Mucosa of stomach (tissue), 1 donor: Measurements from ENCODE around the gene GSG1L.

Source experiments
- H3K27me3 ChIP-seq: one replicate; pipeline ENCODE4 v1.7.0; 2013; ENCODE audit warnings: mild to moderate bottlenecking, low read length; ENCODE audit not compliant: control insufficient read depth, insufficient read depth
- H3K36me3 ChIP-seq: one replicate; pipeline ENCODE4 v1.7.0; 2013; ENCODE audit warnings: low read length; ENCODE audit not compliant: control insufficient read depth, insufficient read depth
- H3K4me1 ChIP-seq: one replicate; pipeline ENCODE4 v1.7.0; 2013; ENCODE audit warnings: mild to moderate bottlenecking, low read length; ENCODE audit not compliant: control insufficient read depth, insufficient read depth
- H3K4me3 ChIP-seq: one replicate; pipeline ENCODE4 v1.7.0; 2013; ENCODE audit warnings: low read length
- H3K9ac ChIP-seq: one replicate; pipeline ENCODE4 v1.7.0; 2013; ENCODE audit warnings: mild to moderate bottlenecking, low read length, moderate library complexity
- H3K9me3 ChIP-seq: one replicate; pipeline ENCODE4 v1.7.0; 2013; ENCODE audit warnings: mild to moderate bottlenecking, low read length, moderate library complexity; ENCODE audit not compliant: control insufficient read depth
- donor health status: Pancreatic carcinoma.

Gene GSG1L

GRCh38 chr16:28057949-28058348 is 5.6 kb downstream of the GSG1L start:
- no peak overlapping the region for H3K9ac ChIP-seq
- H3K4me3 ChIP-seq: no peak overlapping the region
- peaks cover 28% of the 10 kb centered on the region for H3K27me3 ChIP-seq
- H3K9me3 ChIP-seq: no peaks in the 10 kb centered on the region
- no peaks in the 10 kb centered on the region for H3K4me1 ChIP-seq
- H3K36me3 ChIP-seq: no peaks in the 10 kb centered on the region

GRCh38 chr16:28053461-28053860 is 10.1 kb downstream of the GSG1L start:
- no peaks in the 10 kb centered on the region for H3K27me3 ChIP-seq
- no peak overlapping the region for H3K9ac ChIP-seq
- no peaks in the 10 kb centered on the region for H3K4me1 ChIP-seq
- no peak overlapping the region for H3K4me3 ChIP-seq
- no peaks in the 10 kb centered on the region for H3K36me3 ChIP-seq
- no peaks in the 10 kb centered on the region for H3K9me3 ChIP-seq

GRCh38 chr16:28052274-28053128 is 11.0 kb downstream of the GSG1L start:
- no peaks in the 10 kb centered on the region for H3K36me3 ChIP-seq
- H3K9ac ChIP-seq: no peak overlapping the region
- no peaks in the 10 kb centered on the region for H3K4me1 ChIP-seq
- no peak overlapping the region for H3K4me3 ChIP-seq
- no peaks in the 10 kb centered on the region for H3K27me3 ChIP-seq
- no peaks in the 10 kb centered on the region for H3K9me3 ChIP-seq

GRCh38 chr16:28051486-28051885 is 12.0 kb downstream of the GSG1L start:
- Histone ChIP-seq H3K36me3 (no peaks in the 10 kb centered on the region), H3K9me3 (no peaks in the 10 kb centered on the region), H3K9ac (no peak overlapping the region), H3K27me3 (no peaks in the 10 kb centered on the region), H3K4me1 (no peaks in the 10 kb centered on the region), H3K4me3 (no peak overlapping the region)

DNA sequence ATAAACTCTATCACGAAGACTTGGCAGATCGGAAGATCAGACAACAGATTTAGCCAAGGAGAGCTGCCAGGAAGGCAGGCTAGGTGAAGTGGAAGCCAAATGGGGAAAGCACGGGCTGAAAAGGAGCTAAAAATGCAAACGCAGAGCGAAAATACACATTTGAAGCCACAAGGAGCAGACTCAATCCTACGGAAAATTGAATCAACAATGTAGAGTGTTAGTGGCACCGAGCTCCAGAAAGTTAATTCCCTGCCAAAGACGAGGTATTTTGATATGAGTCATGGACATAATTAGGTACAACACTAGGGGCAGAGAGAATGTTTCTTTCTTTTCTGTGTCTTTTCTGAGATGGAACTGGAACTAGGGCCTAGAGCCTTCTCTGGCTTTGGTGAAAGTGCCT is 20.7 kb downstream of the GSG1L start:
- H3K9ac ChIP-seq: no peak overlapping the region
- H3K4me1 ChIP-seq: no peaks in the 10 kb centered on the region
- no peaks in the 10 kb centered on the region for H3K27me3 ChIP-seq
- no peaks in the 10 kb centered on the region for H3K36me3 ChIP-seq
- no peaks in the 10 kb centered on the region for H3K9me3 ChIP-seq
- no peak overlapping the region for H3K4me3 ChIP-seq

- no peaks in the 10 kb centered on the region for H3K9me3 ChIP-seq
- H3K4me1 ChIP-seq: no peaks in the 10 kb centered on the region
- H3K4me3 ChIP-seq: no peak overlapping the region
- H3K27me3 ChIP-seq: no peaks in the 10 kb centered on the region
- H3K36me3 ChIP-seq: no peaks in the 10 kb centered on the region
- no peak overlapping the region for H3K9ac ChIP-seq
Observed at GRCh38 chr16:28041615-28042014, 21.9 kb downstream of the GSG1L start.

DNA sequence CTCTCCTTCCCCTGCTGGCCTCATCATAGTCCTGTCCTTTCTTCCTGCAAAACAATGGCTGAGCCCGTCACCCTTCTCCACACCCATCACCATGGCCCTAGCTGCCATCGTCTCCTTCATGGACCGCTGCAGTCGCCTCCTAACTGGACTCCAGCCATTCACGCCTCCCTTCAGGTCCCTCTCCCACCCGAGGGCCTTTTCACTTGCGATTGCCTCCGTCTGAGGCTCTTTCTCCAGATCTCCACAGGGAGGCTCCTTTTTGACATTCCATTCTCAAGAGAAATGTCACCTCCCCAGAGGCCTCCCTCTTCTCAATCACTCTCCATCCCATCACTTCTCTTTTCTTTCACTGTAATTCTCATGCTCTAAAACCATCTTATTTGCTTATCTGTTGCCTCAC is 23.5 kb downstream of the GSG1L start:
- no peaks in the 10 kb centered on the region for H3K27me3 ChIP-seq
- no peaks in the 10 kb centered on the region for H3K9me3 ChIP-seq
- H3K9ac ChIP-seq: no peak overlapping the region
- H3K4me3 ChIP-seq: no peak overlapping the region
- H3K4me1 ChIP-seq: no peaks in the 10 kb centered on the region
- H3K36me3 ChIP-seq: no peaks in the 10 kb centered on the region

DNA sequence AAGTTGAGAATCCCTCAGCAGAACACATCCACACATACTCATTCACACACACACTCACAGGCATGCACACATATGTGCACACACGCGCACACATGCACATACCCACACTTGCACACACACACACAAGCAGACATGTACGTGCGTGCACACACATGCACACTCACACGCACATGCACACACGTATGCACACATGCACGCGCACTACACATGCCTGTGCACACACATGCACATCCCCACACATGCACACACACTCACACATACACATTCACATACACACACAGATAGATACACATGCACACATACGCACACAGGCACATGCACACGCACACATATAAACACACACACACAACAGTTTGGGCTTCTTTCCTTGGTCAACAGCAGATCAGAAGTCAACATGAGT is 24.0 kb downstream of the GSG1L start:
- no peak overlapping the region for H3K9ac ChIP-seq
- no peaks in the 10 kb centered on the region for H3K27me3 ChIP-seq
- no peaks in the 10 kb centered on the region for H3K36me3 ChIP-seq
- no peaks in the 10 kb centered on the region for H3K9me3 ChIP-seq
- H3K4me1 ChIP-seq: no peaks in the 10 kb centered on the region
- no peak overlapping the region for H3K4me3 ChIP-seq

DNA sequence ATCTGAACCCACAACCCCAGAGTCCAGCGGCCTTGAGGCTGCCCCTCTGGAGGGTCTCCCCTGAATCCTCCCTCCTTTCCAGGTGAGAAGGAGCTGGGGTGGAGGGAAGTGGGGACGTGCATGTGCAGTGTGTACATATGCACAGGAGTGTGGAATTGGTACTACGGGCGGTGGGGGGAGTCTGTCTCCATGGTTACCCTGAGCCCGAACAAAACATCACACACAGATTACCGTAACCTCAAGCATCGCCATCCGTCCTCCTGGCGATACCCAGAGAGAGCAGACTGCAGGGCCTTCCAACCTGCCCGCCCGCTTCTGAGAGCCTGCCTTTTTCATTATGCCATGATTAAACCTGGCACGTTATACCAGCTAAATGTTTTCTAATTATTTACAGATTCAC is 25.1 kb downstream of the GSG1L start:
- H3K27me3 ChIP-seq: no peaks in the 10 kb centered on the region
- H3K9ac ChIP-seq: no peak overlapping the region
- H3K9me3 ChIP-seq: no peaks in the 10 kb centered on the region
- H3K36me3 ChIP-seq: no peaks in the 10 kb centered on the region
- no peak overlapping the region for H3K4me3 ChIP-seq
- H3K4me1 ChIP-seq: no peaks in the 10 kb centered on the region

DNA sequence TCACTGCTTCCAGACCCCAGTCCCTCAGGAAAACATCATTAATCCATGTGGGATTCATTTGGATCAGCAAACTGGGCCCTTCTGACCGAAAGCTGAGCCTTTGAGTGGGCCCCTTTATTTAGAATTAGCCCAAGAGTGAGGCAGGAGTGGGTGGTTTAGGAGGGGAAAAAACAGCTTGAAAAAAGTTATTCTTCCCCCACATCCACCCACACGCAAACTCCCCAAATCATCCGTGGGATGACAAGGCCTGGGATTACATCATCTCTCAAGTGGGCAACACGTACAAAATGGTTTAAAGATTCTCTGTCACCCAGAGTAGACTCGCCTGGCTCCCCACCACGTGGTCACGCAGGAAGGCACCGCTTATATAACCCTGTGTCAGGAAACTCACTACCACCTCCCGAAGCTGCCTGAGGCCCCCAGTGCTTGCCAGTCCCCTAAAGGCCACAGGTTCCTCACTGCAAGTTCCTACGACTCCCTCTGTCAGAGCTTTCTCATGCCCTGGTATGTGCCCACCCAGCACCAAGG is 27.6 kb downstream of the GSG1L start:
- Histone ChIP-seq H3K27me3 (no peaks in the 10 kb centered on the region), H3K9ac (no peak overlapping the region), H3K9me3 (no peaks in the 10 kb centered on the region), H3K4me3 (no peak overlapping the region), H3K4me1 (no peaks in the 10 kb centered on the region), H3K36me3 (no peaks in the 10 kb centered on the region)

DNA sequence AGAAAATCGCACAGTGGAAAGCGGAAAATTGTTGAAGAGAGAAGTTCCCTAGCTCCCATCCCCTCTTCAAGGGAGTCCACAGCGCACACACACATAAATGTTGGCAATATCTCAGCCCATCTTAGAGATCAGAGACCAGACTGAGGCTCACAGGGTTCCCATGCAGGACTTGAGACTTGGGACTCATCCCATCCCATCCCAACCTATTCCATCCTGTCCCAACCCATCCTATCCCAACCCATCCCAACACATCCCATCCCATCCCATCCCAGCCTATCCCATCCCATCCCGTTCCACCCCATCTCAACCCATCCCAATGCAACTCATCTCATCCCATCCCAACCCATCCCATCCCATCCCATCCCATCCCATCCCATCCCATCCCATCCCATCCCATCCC is 29.6 kb downstream of the GSG1L start:
- H3K9me3 ChIP-seq: no peaks in the 10 kb centered on the region
- no peaks in the 10 kb centered on the region for H3K4me1 ChIP-seq
- no peak overlapping the region for H3K9ac ChIP-seq
- H3K27me3 ChIP-seq: no peaks in the 10 kb centered on the region
- no peak overlapping the region for H3K4me3 ChIP-seq
- no peaks in the 10 kb centered on the region for H3K36me3 ChIP-seq

DNA sequence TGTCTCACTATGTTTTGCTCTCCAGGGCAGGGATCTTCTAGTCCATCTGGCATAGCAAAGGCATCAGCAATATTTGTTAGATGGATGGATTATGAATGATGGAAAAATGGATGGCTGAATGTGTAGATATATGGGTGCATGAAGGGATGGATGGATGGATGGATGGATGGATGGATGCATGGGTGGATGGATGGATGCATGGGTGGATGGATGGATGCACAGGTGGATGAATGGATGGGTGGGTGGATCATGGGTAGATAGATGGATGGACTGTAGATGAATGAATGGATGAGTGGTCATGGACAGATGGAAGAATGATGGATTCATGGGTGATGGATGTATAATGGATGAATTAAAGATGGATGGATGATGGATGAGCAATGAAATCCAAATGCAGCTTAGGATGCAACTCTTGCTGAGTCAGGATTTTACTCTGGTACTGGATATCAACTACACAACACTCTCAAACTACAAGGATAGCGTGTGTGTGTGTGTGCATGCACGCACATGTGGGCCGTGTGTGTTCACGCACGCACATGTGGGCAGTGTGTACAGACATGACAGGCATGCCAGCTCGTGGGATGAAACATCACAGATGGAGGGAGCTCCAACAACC is 34.0 kb downstream of the GSG1L start:
- no peaks in the 10 kb centered on the region for H3K36me3 ChIP-seq
- H3K9me3 ChIP-seq: no peaks in the 10 kb centered on the region
- no peak overlapping the region for H3K9ac ChIP-seq
- no peaks in the 10 kb centered on the region for H3K4me1 ChIP-seq
- H3K27me3 ChIP-seq: no peaks in the 10 kb centered on the region
- no peak overlapping the region for H3K4me3 ChIP-seq
